ENCODE data around the gene CPT2.

GRCh38 chr1:53166912-53167311 is 29.7 kb upstream of the CPT2 start:
- no peak for TF ChIP-seq POLR2A (IDR thresholded peaks at IDR 0.05)
- TF ChIP-seq, protein P1, sequence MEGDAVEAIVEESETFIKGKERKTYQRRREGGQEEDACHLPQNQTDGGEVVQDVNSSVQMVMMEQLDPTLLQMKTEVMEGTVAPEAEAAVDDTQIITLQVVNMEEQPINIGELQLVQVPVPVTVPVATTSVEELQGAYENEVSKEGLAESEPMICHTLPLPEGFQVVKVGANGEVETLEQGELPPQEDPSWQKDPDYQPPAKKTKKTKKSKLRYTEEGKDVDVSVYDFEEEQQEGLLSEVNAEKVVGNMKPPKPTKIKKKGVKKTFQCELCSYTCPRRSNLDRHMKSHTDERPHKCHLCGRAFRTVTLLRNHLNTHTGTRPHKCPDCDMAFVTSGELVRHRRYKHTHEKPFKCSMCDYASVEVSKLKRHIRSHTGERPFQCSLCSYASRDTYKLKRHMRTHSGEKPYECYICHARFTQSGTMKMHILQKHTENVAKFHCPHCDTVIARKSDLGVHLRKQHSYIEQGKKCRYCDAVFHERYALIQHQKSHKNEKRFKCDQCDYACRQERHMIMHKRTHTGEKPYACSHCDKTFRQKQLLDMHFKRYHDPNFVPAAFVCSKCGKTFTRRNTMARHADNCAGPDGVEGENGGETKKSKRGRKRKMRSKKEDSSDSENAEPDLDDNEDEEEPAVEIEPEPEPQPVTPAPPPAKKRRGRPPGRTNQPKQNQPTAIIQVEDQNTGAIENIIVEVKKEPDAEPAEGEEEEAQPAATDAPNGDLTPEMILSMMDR (IDR thresholded peaks at IDR 0.05), result no peak

Data from Peyer's patch (tissue), 4 donors.